K562 (cell line): Measurements from ENCODE around the gene CRACR2B. TPM values are rescaled to one million over a fixed set of nuclear protein-coding genes. Genes with fewer than 3 reads are reported as not detected.

Source experiments
- CTBP1 ChIP-seq: fragments of 450-650 bp; IDR thresholded peaks from 2 replicates; pipeline ENCODE4 v1.6.1; 2016; ENCODE audit warnings: borderline replicate concordance
- ELF1 ChIP-seq: fragments of 200-800 bp; sonication (Bioruptor generic); IDR thresholded peaks from 2 replicates; pipeline ENCODE4 v1.6.1; 2016; ENCODE audit warnings: missing genetic modification characterization, missing compliant biosample characterization
- ESRRB ChIP-seq: fragments of 250-450 bp; sonication (Bioruptor Pico); IDR thresholded peaks from 2 replicates; pipeline ENCODE4 v1.5.0; 2020; ENCODE audit warnings: mild to moderate bottlenecking, moderate library complexity, borderline replicate concordance
- FIP1L1 ChIP-seq: fragments of 200-400 bp; formaldehyde crosslinking; IDR thresholded peaks from 2 replicates; pipeline ENCODE4 v1.6.1; 2018; ENCODE audit warnings: mild to moderate bottlenecking, low read depth, low read length; ENCODE audit not compliant: poor library complexity, severe bottlenecking
- HMG20B ChIP-seq: fragments of 250-450 bp; sonication (Bioruptor Pico); IDR thresholded peaks from 2 replicates; pipeline ENCODE4 v1.5.0; 2021; ENCODE audit warnings: mild to moderate bottlenecking
- NFIC ChIP-seq: fragments of 450-650 bp; IDR thresholded peaks from 2 replicates; pipeline ENCODE4 v1.6.1; 2017; ENCODE audit warnings: mild to moderate bottlenecking, inconsistent platforms
- POLR2G ChIP-seq: fragments of 200-400 bp; formaldehyde crosslinking; IDR thresholded peaks from 2 replicates; pipeline ENCODE4 v1.6.1; 2017; ENCODE audit warnings: low read depth, mild to moderate bottlenecking, antibody characterized with exemption, low read length, moderate library complexity
- RBM22 ChIP-seq: fragments of 200-400 bp; formaldehyde crosslinking; IDR thresholded peaks from 2 replicates; pipeline ENCODE4 v1.6.1; 2018; ENCODE audit warnings: low read length, low read depth; ENCODE audit not compliant: poor library complexity, severe bottlenecking
- RBM34 ChIP-seq: fragments of 200-400 bp; formaldehyde crosslinking; IDR thresholded peaks from 2 replicates; pipeline ENCODE4 v1.6.1; 2018; ENCODE audit warnings: low read length, borderline replicate concordance; ENCODE audit not compliant: insufficient read depth
- RFX1 ChIP-seq: fragments of 450-650 bp; IDR thresholded peaks from 2 replicates; pipeline ENCODE4 v1.6.1; 2016; ENCODE audit warnings: mild to moderate bottlenecking, moderate library complexity
- TEAD4 ChIP-seq, 2 experiments: sonication (generic) in 1 of 2; formaldehyde crosslinking in 1 of 2; IDR thresholded peaks; 2 replicates each; pipeline versions ENCODE4 v1.6.1 to v1.8.0; 2012 to 2022; ENCODE audit warnings: borderline replicate concordance in 1 of 2, inconsistent platforms in 1 of 2, low read length in 1 of 2, mild to moderate bottlenecking in 1 of 2, missing genetic modification reagents in 1 of 2
- TGIF2 ChIP-seq: sonication (generic); formaldehyde crosslinking; IDR thresholded peaks from 2 replicates; pipeline ENCODE4 v1.8.1; 2022; ENCODE audit warnings: mild to moderate bottlenecking, missing genetic modification reagents, moderate library complexity
- ZBTB1 ChIP-seq: sonication (generic); formaldehyde crosslinking; IDR thresholded peaks from 2 replicates; pipeline ENCODE4 v1.8.1; 2023; ENCODE audit warnings: missing genetic modification reagents, low read depth, mild to moderate bottlenecking, borderline replicate concordance
- ZNF274 ChIP-seq: IDR thresholded peaks from 2 replicates; pipeline ENCODE4 v1.6.1; 2011; ENCODE audit warnings: low read depth, mild to moderate bottlenecking, low read length, moderate library complexity, borderline replicate concordance
- ZNF740 ChIP-seq, 3 experiments: fragments of 200-800 bp in 1 of 3; sonication (Bioruptor generic) in 1 of 3; sonication (generic) in 1 of 3; formaldehyde crosslinking in 1 of 3; IDR thresholded peaks; 2 replicates each; pipeline versions ENCODE4 v1.6.1 to v1.8.0; 2016 to 2022; ENCODE audit warnings: mild to moderate bottlenecking in 2 of 3, missing compliant biosample characterization in 2 of 3, missing genetic modification characterization in 2 of 3, missing genetic modification reagents in 1 of 3
- ZNF75A ChIP-seq: fragments of 450-650 bp; formaldehyde crosslinking; IDR thresholded peaks from 2 replicates; pipeline ENCODE4 v1.4.0; 2020; ENCODE audit warnings: mild to moderate bottlenecking
- ZNF766 ChIP-seq: fragments of 200-800 bp; sonication (Bioruptor generic); conservative IDR thresholded peaks from 2 replicates; pipeline ENCODE4 v1.6.1; 2016; ENCODE audit warnings: missing genetic modification characterization, missing compliant biosample characterization
- polyA plus RNA-seq, 8 experiments: library from polyadenylated mRNA; depleted of rRNA in 4 of 8; stranded (reverse) in 5 of 8; unstranded in 3 of 8; fragments of >200 nt; fragmentation: Nextera tagmentation in 2 of 8; fragmentation: Illumina TruSeq in 1 of 8; extraction: Ambion mirVana in 2 of 8; extraction: Trizol in 1 of 8; gene quantifications; 2 replicates each; pipeline versions ENCODE4 v1.2.1 to v1.2.3, GENCODE V29; 2011 to 2014; ENCODE audit warnings: inconsistent platforms in 1 of 8, missing spikeins in 1 of 8
- total RNA-seq, 7 experiments: library from RNA; depleted of rRNA in 6 of 7; stranded (reverse); fragments of >200 nt in 6 of 7; fragmentation: Illumina TruSeq in 2 of 7; extraction: Trizol in 2 of 7; gene quantifications; 2 replicates each; pipeline versions ENCODE4 v1.2.1 to v1.2.3, GENCODE V29; 2011 to 2021; ENCODE audit warnings: low replicate concordance in 1 of 7
- TF ChIP-seq, protein P1 (sequence below): fragments of 150-350 bp; conservative IDR thresholded peaks from 2 replicates; pipeline ENCODE4 v1.6.1; 2014; ENCODE audit warnings: low read length
- TF ChIP-seq, protein P2 (sequence below): sonication (generic); formaldehyde crosslinking; IDR thresholded peaks from 2 replicates; pipeline ENCODE4 v1.8.0; 2022; ENCODE audit warnings: mild to moderate bottlenecking, missing genetic modification reagents

CRACR2B gene
- total and polyA plus RNA-seq, 9 of the 15 experiments (the other 6 are each of a cell fraction or from before 2014, with no cell fraction given), result 0.10 to 51.0 (median 6.0) TPM

- TF ChIP-seq ELF1 (no peak), ZNF766 (CRISPR knock-in tag) (no peak), POLR2G (no peak), HMG20B (CRISPR knock-in tag) (no peak), CTBP1 (no peak), NFIC (0 out of 2 replicates have a peak, but pooled peaks have one; percentile 14), TEAD4 (IDR thresholded peaks at IDR 0.05; ENCODE audit: low read length) (no peak), TEAD4 (CRISPR knock-in tag; IDR thresholded peaks at IDR 0.05; ENCODE audit: borderline replicate concordance) (0 out of 2 replicates have a peak, but pooled peaks have one; percentile 37), RFX1 (no peak), TGIF2 (CRISPR knock-in tag) (no peak), ZNF274 (no peak), ZBTB1 (CRISPR knock-in tag) (no peak; the same call in 1 of the 2 replicates), RBM22 (no peak), ZNF740 (CRISPR knock-in tag; IDR thresholded peaks at IDR 0.05) (peak; percentile 55; the same call in 1 of the 2 replicates), ZNF740 (tag; IDR thresholded peaks at IDR 0.05) (no peak), RBM34 (no peak), ZNF75A (CRISPR knock-in tag) (no peak), FIP1L1 (peak; percentile 7), ESRRB (no peak)
- TF ChIP-seq, protein P1, sequence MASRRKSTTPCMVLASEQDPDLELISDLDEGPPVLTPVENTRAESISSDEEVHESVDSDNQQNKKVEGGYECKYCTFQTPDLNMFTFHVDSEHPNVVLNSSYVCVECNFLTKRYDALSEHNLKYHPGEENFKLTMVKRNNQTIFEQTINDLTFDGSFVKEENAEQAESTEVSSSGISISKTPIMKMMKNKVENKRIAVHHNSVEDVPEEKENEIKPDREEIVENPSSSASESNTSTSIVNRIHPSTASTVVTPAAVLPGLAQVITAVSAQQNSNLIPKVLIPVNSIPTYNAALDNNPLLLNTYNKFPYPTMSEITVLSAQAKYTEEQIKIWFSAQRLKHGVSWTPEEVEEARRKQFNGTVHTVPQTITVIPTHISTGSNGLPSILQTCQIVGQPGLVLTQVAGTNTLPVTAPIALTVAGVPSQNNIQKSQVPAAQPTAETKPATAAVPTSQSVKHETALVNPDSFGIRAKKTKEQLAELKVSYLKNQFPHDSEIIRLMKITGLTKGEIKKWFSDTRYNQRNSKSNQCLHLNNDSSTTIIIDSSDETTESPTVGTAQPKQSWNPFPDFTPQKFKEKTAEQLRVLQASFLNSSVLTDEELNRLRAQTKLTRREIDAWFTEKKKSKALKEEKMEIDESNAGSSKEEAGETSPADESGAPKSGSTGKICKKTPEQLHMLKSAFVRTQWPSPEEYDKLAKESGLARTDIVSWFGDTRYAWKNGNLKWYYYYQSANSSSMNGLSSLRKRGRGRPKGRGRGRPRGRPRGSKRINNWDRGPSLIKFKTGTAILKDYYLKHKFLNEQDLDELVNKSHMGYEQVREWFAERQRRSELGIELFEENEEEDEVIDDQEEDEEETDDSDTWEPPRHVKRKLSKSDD, result no peak
- TF ChIP-seq, protein P2, sequence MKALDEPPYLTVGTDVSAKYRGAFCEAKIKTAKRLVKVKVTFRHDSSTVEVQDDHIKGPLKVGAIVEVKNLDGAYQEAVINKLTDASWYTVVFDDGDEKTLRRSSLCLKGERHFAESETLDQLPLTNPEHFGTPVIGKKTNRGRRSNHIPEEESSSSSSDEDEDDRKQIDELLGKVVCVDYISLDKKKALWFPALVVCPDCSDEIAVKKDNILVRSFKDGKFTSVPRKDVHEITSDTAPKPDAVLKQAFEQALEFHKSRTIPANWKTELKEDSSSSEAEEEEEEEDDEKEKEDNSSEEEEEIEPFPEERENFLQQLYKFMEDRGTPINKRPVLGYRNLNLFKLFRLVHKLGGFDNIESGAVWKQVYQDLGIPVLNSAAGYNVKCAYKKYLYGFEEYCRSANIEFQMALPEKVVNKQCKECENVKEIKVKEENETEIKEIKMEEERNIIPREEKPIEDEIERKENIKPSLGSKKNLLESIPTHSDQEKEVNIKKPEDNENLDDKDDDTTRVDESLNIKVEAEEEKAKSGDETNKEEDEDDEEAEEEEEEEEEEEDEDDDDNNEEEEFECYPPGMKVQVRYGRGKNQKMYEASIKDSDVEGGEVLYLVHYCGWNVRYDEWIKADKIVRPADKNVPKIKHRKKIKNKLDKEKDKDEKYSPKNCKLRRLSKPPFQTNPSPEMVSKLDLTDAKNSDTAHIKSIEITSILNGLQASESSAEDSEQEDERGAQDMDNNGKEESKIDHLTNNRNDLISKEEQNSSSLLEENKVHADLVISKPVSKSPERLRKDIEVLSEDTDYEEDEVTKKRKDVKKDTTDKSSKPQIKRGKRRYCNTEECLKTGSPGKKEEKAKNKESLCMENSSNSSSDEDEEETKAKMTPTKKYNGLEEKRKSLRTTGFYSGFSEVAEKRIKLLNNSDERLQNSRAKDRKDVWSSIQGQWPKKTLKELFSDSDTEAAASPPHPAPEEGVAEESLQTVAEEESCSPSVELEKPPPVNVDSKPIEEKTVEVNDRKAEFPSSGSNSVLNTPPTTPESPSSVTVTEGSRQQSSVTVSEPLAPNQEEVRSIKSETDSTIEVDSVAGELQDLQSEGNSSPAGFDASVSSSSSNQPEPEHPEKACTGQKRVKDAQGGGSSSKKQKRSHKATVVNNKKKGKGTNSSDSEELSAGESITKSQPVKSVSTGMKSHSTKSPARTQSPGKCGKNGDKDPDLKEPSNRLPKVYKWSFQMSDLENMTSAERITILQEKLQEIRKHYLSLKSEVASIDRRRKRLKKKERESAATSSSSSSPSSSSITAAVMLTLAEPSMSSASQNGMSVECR, result no peak
Observed at GRCh38 chr11:818396-819128, 9.2 kb upstream of the CRACR2B start, which contains the start of gene PNPLA2 (continued).
